SK-N-SH (cell line): Measurements from ENCODE around the gene SFPQ. TPM values are rescaled to one million over a fixed set of nuclear protein-coding genes. Genes with fewer than 3 reads are reported as not detected.

Experiments used
- CTCF ChIA-PET: fragments of 300-600, 350-600 bp; formaldehyde crosslinking; extraction: SDS; loops from one replicate; lab custom pipeline; 2021; lab: Yijun Ruan, JAX
- POLR2A ChIA-PET: fragments of 350-600 bp; sonication (Branson Sonifier 250); formaldehyde crosslinking; extraction: SDS; loops from one replicate; lab custom pipeline; 2020; ENCODE audit warnings: antibody characterized with exemption, inconsistent platforms; lab: Yijun Ruan, JAX
- DNase-seq: peaks from one replicate; pipeline ENCODE4 v3.0.0; 2012
- H2AFZ ChIP-seq: fragments of 200-600 bp; sonication (generic); 2 replicates; pipeline ENCODE4 v1.8.1; 2016; ENCODE audit warnings: antibody characterized with exemption, mild to moderate bottlenecking, low read depth
- H3F3A ChIP-seq: fragments of 200-600 bp; sonication (generic); replicated peaks from 2 replicates; pipeline ENCODE3; 2016; ENCODE audit warnings: antibody characterized with exemption, mild to moderate bottlenecking; ENCODE audit not compliant: insufficient read depth
- H3K27ac ChIP-seq, 2 experiments: fragments of 200-500 bp in 1 of 2; fragments of 200-600 bp in 1 of 2; sonication (Bioruptor generic) in 1 of 2; sonication (generic), shearing (Covaris generic) in 1 of 2; 2 replicates each; pipeline versions ENCODE4 v1.5.1 to v1.6.1; 2014 to 2016; ENCODE audit warnings: low read depth in 2 of 2, inconsistent platforms in 1 of 2, low read length in 1 of 2, mild to moderate bottlenecking in 1 of 2, mixed read lengths in 1 of 2
- H3K27me3 ChIP-seq: fragments of 200-600 bp; sonication (generic), shearing (Covaris generic); 2 replicates; pipeline ENCODE4 v1.6.1; 2016; ENCODE audit warnings: mixed run types; ENCODE audit not compliant: insufficient read depth
- H3K36me3 ChIP-seq, 2 experiments: fragments of 200-500 bp in 1 of 2; fragments of 200-600 bp in 1 of 2; sonication (Bioruptor generic) in 1 of 2; sonication (generic) in 1 of 2; replicated peaks in 1 of 2; 2 replicates each; pipeline versions ENCODE3 to v1.5.1; 2014 to 2016; ENCODE audit warnings: low read length in 1 of 2, mild to moderate bottlenecking in 1 of 2; ENCODE audit not compliant: insufficient read depth in 2 of 2, control insufficient read depth in 1 of 2
- H3K4me1 ChIP-seq, 2 experiments: fragments of 200-500 bp in 1 of 2; fragments of 200-600 bp in 1 of 2; sonication (Bioruptor generic) in 1 of 2; sonication (generic), shearing (Covaris generic) in 1 of 2; 2 replicates each; pipeline versions ENCODE4 v1.5.1 to v1.6.1; 2014 to 2016; ENCODE audit warnings: low read depth in 1 of 2, low read length in 1 of 2, mixed run types in 1 of 2; ENCODE audit not compliant: insufficient read depth in 2 of 2, control insufficient read depth in 1 of 2
- H3K4me2 ChIP-seq: fragments of 200-600 bp; sonication (generic), shearing (Covaris generic); 2 replicates; pipeline ENCODE4 v1.6.1; 2017; ENCODE audit warnings: mixed run types
- H3K4me3 ChIP-seq, 2 experiments: fragments of 200-500 bp in 1 of 2; fragments of 200-600 bp in 1 of 2; sonication (Bioruptor generic) in 1 of 2; sonication (generic), shearing (Covaris generic) in 1 of 2; 2 replicates each; pipeline versions ENCODE4 v1.5.1 to v1.8.1; 2014 to 2016; ENCODE audit warnings: low read depth in 2 of 2, inconsistent platforms in 1 of 2, low read length in 1 of 2, mild to moderate bottlenecking in 1 of 2, mixed read lengths in 1 of 2, moderate library complexity in 1 of 2
- H3K79me2 ChIP-seq: fragments of 200-600 bp; sonication (generic); 2 replicates; pipeline ENCODE4 v1.8.1; 2017; ENCODE audit warnings: mild to moderate bottlenecking; ENCODE audit not compliant: insufficient read depth
- H3K9ac ChIP-seq: fragments of 200-600 bp; sonication (generic); 2 replicates; pipeline ENCODE4 v1.6.1; 2017; ENCODE audit warnings: mixed run types
- H3K9me2 ChIP-seq: fragments of 200-600 bp; sonication (generic); 2 replicates; pipeline ENCODE4 v1.6.1; 2017; ENCODE audit warnings: mixed run types
- H3K9me3 ChIP-seq: fragments of 200-600 bp; sonication (generic); 2 replicates; pipeline ENCODE4 v1.6.1; 2017; ENCODE audit warnings: mixed run types, mild to moderate bottlenecking, moderate library complexity
- H4K20me1 ChIP-seq: fragments of 200-600 bp; sonication (generic); 2 replicates; pipeline ENCODE4 v1.6.1; 2017; ENCODE audit warnings: mild to moderate bottlenecking, mixed run types; ENCODE audit not compliant: insufficient read depth
- CHD2 ChIP-seq: fragments of 150-350 bp; IDR thresholded peaks from 2 replicates; pipeline ENCODE4 v1.6.1; 2018; ENCODE audit warnings: low read length; ENCODE audit not compliant: partially characterized antibody
- EP300 ChIP-seq, 2 experiments: IDR thresholded peaks; 2 replicates each; pipeline versions ENCODE4 v1.4.0 to v1.6.1; 2012; ENCODE audit warnings: borderline replicate concordance in 1 of 2, low read depth in 1 of 2, low read length in 1 of 2
- EZH2phosphoT487 ChIP-seq: fragments of 200-600 bp; sonication (generic); IDR thresholded peaks from 2 replicates; pipeline ENCODE4 v1.6.1; 2017; ENCODE audit warnings: low read depth, mixed run types, mild to moderate bottlenecking, antibody characterized with exemption, moderate library complexity, borderline replicate concordance
- FOXM1 ChIP-seq: IDR thresholded peaks from 2 replicates; pipeline ENCODE4 v1.4.0; 2012; ENCODE audit warnings: low read depth, mild to moderate bottlenecking
- JUND ChIP-seq: IDR thresholded peaks from 2 replicates; pipeline ENCODE4 v1.4.0; 2012
- MXI1 ChIP-seq: IDR thresholded peaks from 2 replicates; pipeline ENCODE4 v1.6.1; 2012; ENCODE audit warnings: mild to moderate bottlenecking, low read depth, low read length, improper control_type of control experiment
- NFIC ChIP-seq: IDR thresholded peaks from 2 replicates; pipeline ENCODE4 v1.4.0; 2012; ENCODE audit warnings: borderline replicate concordance
- NRF1 ChIP-seq: IDR thresholded peaks from 2 replicates; pipeline ENCODE4 v1.6.1; 2012; ENCODE audit warnings: low read depth, mild to moderate bottlenecking, low read length
- POLR2AphosphoS5 ChIP-seq: IDR thresholded peaks from 2 replicates; pipeline ENCODE4 v1.6.1; 2012; ENCODE audit warnings: low read depth, low read length
- RAD21 ChIP-seq: IDR thresholded peaks from 2 replicates; pipeline ENCODE4 v1.6.1; 2012; ENCODE audit warnings: mild to moderate bottlenecking, low read length
- RCOR1 ChIP-seq: fragments of 150-350 bp; IDR thresholded peaks from 2 replicates; pipeline ENCODE4 v1.6.1; 2017; ENCODE audit warnings: antibody characterized with exemption, low read length
- SMC3 ChIP-seq: IDR thresholded peaks from 2 replicates; pipeline ENCODE4 v1.6.1; 2012; ENCODE audit warnings: low read depth, low read length, improper control_type of control experiment
- TAF1 ChIP-seq: IDR thresholded peaks from 2 replicates; pipeline ENCODE4 v1.6.1; 2012; ENCODE audit warnings: low read depth, mild to moderate bottlenecking, low read length, moderate library complexity, borderline replicate concordance
- TCF12 ChIP-seq: IDR thresholded peaks from 2 replicates; pipeline ENCODE4 v1.4.0; 2012
- USF1 ChIP-seq: IDR thresholded peaks from 2 replicates; pipeline ENCODE4 v1.4.0; 2012; ENCODE audit warnings: low read depth, borderline replicate concordance
- YY1 ChIP-seq: IDR thresholded peaks from 2 replicates; pipeline ENCODE4 v1.4.0; 2012; ENCODE audit warnings: low read depth, mild to moderate bottlenecking
- ZBTB33 ChIP-seq: IDR thresholded peaks from 2 replicates; pipeline ENCODE4 v1.4.0; 2012; ENCODE audit warnings: low read depth, borderline replicate concordance
- WGBS: methylation state at CpG from one replicate; pipeline ENCODE4 v1.1.6; 2017; ENCODE audit warnings: low lambda C conversion rate; 5-methylcytosine and 5-hydroxymethylcytosine counted together
- polyA plus RNA-seq, 3 experiments: library from polyadenylated mRNA; depleted of rRNA; stranded (reverse); fragments of >200 nt; gene quantifications; 2 replicates each; pipeline ENCODE4 v1.2.3, GENCODE V29; 2012
- TF ChIP-seq, protein P1 (sequence below): fragments of 150-350 bp; IDR thresholded peaks from 2 replicates; pipeline ENCODE4 v1.6.1; 2017; ENCODE audit warnings: antibody characterized with exemption, low read length, low read depth, borderline replicate concordance
- TF ChIP-seq, protein P2 (sequence below): IDR thresholded peaks from 2 replicates; pipeline ENCODE4; 2012
- TF ChIP-seq, protein P3 (sequence below): fragments of 150-350 bp; IDR thresholded peaks from 2 replicates; pipeline ENCODE4 v1.6.1; 2016; ENCODE audit warnings: mild to moderate bottlenecking, low read depth, low read length

The SFPQ gene
- polyA plus RNA-seq, 1 of the 3 experiments (the other 2 are of a cell fraction) = 85.6 TPM

DNA sequence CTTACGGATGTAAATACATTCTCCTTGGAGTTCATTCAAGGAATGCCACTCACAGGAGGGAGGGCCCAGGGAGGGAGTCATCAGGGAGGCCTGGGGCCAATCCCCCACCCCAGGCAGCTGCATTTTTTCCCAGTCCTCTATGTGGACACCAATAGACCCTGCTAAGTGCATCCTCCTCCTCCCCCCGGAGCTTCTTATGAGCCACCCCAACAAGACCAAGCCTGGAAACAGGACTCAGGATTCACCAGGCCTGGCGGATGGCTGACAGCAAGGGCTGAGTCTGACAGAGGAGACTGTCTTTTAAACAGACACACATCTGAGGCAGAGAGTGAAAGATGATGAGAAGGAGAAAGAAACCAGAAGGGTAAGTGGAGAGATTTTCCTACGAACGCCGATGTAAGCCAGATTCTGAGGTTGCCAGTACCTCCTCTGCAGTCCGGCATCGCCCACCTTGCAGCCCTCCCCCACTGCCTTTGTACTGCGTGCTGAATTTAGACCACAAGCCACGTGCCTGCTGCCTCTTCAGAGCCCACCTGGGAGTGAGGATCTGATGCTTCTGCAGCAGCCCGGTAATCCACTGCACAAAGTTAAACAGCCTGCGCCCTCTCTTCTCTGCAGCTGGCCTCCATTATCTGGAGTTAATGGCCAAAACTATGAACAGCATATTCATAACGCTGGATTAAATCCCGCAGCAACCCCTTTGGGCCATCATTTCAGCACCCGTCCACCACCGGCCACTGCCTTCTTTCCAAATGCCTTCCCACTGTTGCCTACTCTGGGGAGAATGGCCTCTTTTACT lies 17.6 kb upstream of the SFPQ start:
- Histone ChIP-seq H3K9me3 (no peaks in the 10 kb centered on the region), H3K4me2 (no peak overlapping the region), H4K20me1 (no peaks in the 10 kb centered on the region), H3K36me3 (no peaks in the 10 kb centered on the region), H2AFZ (0 out of 2 replicates have a peak overlapping the region, but pooled peaks have one; percentile 14), H3K27ac (no peak overlapping the region), H3K4me3 (no peak overlapping the region), H3K27me3 (no peaks in the 10 kb centered on the region), H3K9ac (no peak overlapping the region), H3K79me2 (no peaks in the 10 kb centered on the region), H3F3A (no peaks in the 10 kb centered on the region), H3K9me2 (no peaks in the 10 kb centered on the region), H3K4me1 (no peaks in the 10 kb centered on the region)
- 88% methylated on average over 16 of the region's 16 CpGs for WGBS
- no peak for DNase-seq
- no peak for TF ChIP-seq JUND
- TF ChIP-seq, protein P1, sequence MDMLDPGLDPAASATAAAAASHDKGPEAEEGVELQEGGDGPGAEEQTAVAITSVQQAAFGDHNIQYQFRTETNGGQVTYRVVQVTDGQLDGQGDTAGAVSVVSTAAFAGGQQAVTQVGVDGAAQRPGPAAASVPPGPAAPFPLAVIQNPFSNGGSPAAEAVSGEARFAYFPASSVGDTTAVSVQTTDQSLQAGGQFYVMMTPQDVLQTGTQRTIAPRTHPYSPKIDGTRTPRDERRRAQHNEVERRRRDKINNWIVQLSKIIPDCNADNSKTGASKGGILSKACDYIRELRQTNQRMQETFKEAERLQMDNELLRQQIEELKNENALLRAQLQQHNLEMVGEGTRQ = no peak
- TF ChIP-seq FOXM1 = no peak
- TF ChIP-seq RCOR1 = no peak
- TF ChIP-seq, protein P2, sequence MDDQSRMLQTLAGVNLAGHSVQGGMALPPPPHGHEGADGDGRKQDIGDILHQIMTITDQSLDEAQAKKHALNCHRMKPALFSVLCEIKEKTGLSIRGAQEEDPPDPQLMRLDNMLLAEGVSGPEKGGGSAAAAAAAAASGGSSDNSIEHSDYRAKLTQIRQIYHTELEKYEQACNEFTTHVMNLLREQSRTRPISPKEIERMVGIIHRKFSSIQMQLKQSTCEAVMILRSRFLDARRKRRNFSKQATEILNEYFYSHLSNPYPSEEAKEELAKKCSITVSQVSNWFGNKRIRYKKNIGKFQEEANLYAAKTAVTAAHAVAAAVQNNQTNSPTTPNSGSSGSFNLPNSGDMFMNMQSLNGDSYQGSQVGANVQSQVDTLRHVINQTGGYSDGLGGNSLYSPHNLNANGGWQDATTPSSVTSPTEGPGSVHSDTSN = no peak
- TF ChIP-seq ZBTB33 = no peak
- no peak for TF ChIP-seq SMC3
- no peak for TF ChIP-seq MXI1
- TF ChIP-seq, protein P3, sequence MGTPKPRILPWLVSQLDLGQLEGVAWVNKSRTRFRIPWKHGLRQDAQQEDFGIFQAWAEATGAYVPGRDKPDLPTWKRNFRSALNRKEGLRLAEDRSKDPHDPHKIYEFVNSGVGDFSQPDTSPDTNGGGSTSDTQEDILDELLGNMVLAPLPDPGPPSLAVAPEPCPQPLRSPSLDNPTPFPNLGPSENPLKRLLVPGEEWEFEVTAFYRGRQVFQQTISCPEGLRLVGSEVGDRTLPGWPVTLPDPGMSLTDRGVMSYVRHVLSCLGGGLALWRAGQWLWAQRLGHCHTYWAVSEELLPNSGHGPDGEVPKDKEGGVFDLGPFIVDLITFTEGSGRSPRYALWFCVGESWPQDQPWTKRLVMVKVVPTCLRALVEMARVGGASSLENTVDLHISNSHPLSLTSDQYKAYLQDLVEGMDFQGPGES = no peak
- no peak for TF ChIP-seq CHD2
- ChIA-PET CTCF (interaction anchor here (0.7 to 1.4 kb wide), 3 partner anchors 9 to 354 kb away, joined by 3 to 5 read pairs (median 4); no protein-coding TSS in a partner anchor), POLR2A (no interaction called here)

GRCh38 chr1:35203295-35203694 lies 10.3 kb upstream of the SFPQ start:
- H3K4me2 ChIP-seq = no peak overlapping the region
- 94% methylated on average over 1 of the region's 1 CpG for WGBS
- H4K20me1 ChIP-seq = no peaks in the 10 kb centered on the region
- H3K27ac ChIP-seq = no peak overlapping the region
- peaks cover 7% of the 10 kb centered on the region for H3F3A ChIP-seq
- H3K9me3 ChIP-seq = no peaks in the 10 kb centered on the region
- no peak for DNase-seq
- POLR2A ChIA-PET = no interaction called here
- no peak overlapping the region for H3K4me3 ChIP-seq
- H3K79me2 ChIP-seq = no peaks in the 10 kb centered on the region
- no peaks in the 10 kb centered on the region for H3K36me3 ChIP-seq
- CTCF ChIA-PET = interaction anchor here (0.6 to 1.6 kb wide), 2 partner anchors 19 to 220 kb away, joined by 3 to 10 read pairs; no protein-coding TSS in a partner anchor
- H3K27me3 ChIP-seq = no peaks in the 10 kb centered on the region
- H2AFZ ChIP-seq = no peak overlapping the region
- no peak overlapping the region for H3K9ac ChIP-seq
- H3K9me2 ChIP-seq = no peaks in the 10 kb centered on the region
- H3K4me1 ChIP-seq = peaks cover 0 to 3% of the 10 kb centered on the region in 2 experiments; a peak in 2 of 4 replicates
- TF ChIP-seq JUND (no peak), SMC3 (no peak), TAF1 (no peak), TCF12 (no peak), USF1 (no peak), RAD21 (no peak), NFIC (no peak), YY1 (no peak), EZH2phosphoT487 (no peak), EP300 (IDR thresholded peaks at IDR 0.05; ENCODE audit: borderline replicate concordance in 1 of 2, low read depth in 1 of 2, low read length in 1 of 2) (no peak), NRF1 (no peak), POLR2AphosphoS5 (no peak)
- TF ChIP-seq, protein P2 = no peak
